SK-N-SH (cell line): ENCODE results near the gene DNAJC24. TPM values are rescaled to one million over a fixed set of nuclear protein-coding genes. Genes with fewer than 3 reads are reported as not detected.

ENCODE experiments used
- CTCF ChIA-PET: fragments of 300-600, 350-600 bp; formaldehyde crosslinking; extraction: SDS; loops from one replicate; lab custom pipeline; 2021; lab: Yijun Ruan, JAX
- POLR2A ChIA-PET: fragments of 350-600 bp; sonication (Branson Sonifier 250); formaldehyde crosslinking; extraction: SDS; loops from one replicate; lab custom pipeline; 2020; ENCODE audit warnings: antibody characterized with exemption, inconsistent platforms; lab: Yijun Ruan, JAX
- DNase-seq: peaks from one replicate; pipeline ENCODE4 v3.0.0; 2012
- H2AFZ ChIP-seq: fragments of 200-600 bp; sonication (generic); 2 replicates; pipeline ENCODE4 v1.8.1; 2016; ENCODE audit warnings: antibody characterized with exemption, mild to moderate bottlenecking, low read depth
- H3F3A ChIP-seq: fragments of 200-600 bp; sonication (generic); replicated peaks from 2 replicates; pipeline ENCODE3; 2016; ENCODE audit warnings: antibody characterized with exemption, mild to moderate bottlenecking; ENCODE audit not compliant: insufficient read depth
- H3K27ac ChIP-seq, 2 experiments: fragments of 200-500 bp in 1 of 2; fragments of 200-600 bp in 1 of 2; sonication (Bioruptor generic) in 1 of 2; sonication (generic), shearing (Covaris generic) in 1 of 2; 2 replicates each; pipeline versions ENCODE4 v1.5.1 to v1.6.1; 2014 to 2016; ENCODE audit warnings: low read depth in 2 of 2, inconsistent platforms in 1 of 2, low read length in 1 of 2, mild to moderate bottlenecking in 1 of 2, mixed read lengths in 1 of 2
- H3K27me3 ChIP-seq: fragments of 200-600 bp; sonication (generic), shearing (Covaris generic); 2 replicates; pipeline ENCODE4 v1.6.1; 2016; ENCODE audit warnings: mixed run types; ENCODE audit not compliant: insufficient read depth
- H3K36me3 ChIP-seq, 2 experiments: fragments of 200-500 bp in 1 of 2; fragments of 200-600 bp in 1 of 2; sonication (Bioruptor generic) in 1 of 2; sonication (generic) in 1 of 2; replicated peaks in 1 of 2; 2 replicates each; pipeline versions ENCODE3 to v1.5.1; 2014 to 2016; ENCODE audit warnings: low read length in 1 of 2, mild to moderate bottlenecking in 1 of 2; ENCODE audit not compliant: insufficient read depth in 2 of 2, control insufficient read depth in 1 of 2
- H3K4me1 ChIP-seq, 2 experiments: fragments of 200-500 bp in 1 of 2; fragments of 200-600 bp in 1 of 2; sonication (Bioruptor generic) in 1 of 2; sonication (generic), shearing (Covaris generic) in 1 of 2; 2 replicates each; pipeline versions ENCODE4 v1.5.1 to v1.6.1; 2014 to 2016; ENCODE audit warnings: low read depth in 1 of 2, low read length in 1 of 2, mixed run types in 1 of 2; ENCODE audit not compliant: insufficient read depth in 2 of 2, control insufficient read depth in 1 of 2
- H3K4me2 ChIP-seq: fragments of 200-600 bp; sonication (generic), shearing (Covaris generic); 2 replicates; pipeline ENCODE4 v1.6.1; 2017; ENCODE audit warnings: mixed run types
- H3K4me3 ChIP-seq, 2 experiments: fragments of 200-500 bp in 1 of 2; fragments of 200-600 bp in 1 of 2; sonication (Bioruptor generic) in 1 of 2; sonication (generic), shearing (Covaris generic) in 1 of 2; 2 replicates each; pipeline versions ENCODE4 v1.5.1 to v1.8.1; 2014 to 2016; ENCODE audit warnings: low read depth in 2 of 2, inconsistent platforms in 1 of 2, low read length in 1 of 2, mild to moderate bottlenecking in 1 of 2, mixed read lengths in 1 of 2, moderate library complexity in 1 of 2
- H3K79me2 ChIP-seq: fragments of 200-600 bp; sonication (generic); 2 replicates; pipeline ENCODE4 v1.8.1; 2017; ENCODE audit warnings: mild to moderate bottlenecking; ENCODE audit not compliant: insufficient read depth
- H3K9ac ChIP-seq: fragments of 200-600 bp; sonication (generic); 2 replicates; pipeline ENCODE4 v1.6.1; 2017; ENCODE audit warnings: mixed run types
- H3K9me2 ChIP-seq: fragments of 200-600 bp; sonication (generic); 2 replicates; pipeline ENCODE4 v1.6.1; 2017; ENCODE audit warnings: mixed run types
- H3K9me3 ChIP-seq: fragments of 200-600 bp; sonication (generic); 2 replicates; pipeline ENCODE4 v1.6.1; 2017; ENCODE audit warnings: mixed run types, mild to moderate bottlenecking, moderate library complexity
- H4K20me1 ChIP-seq: fragments of 200-600 bp; sonication (generic); 2 replicates; pipeline ENCODE4 v1.6.1; 2017; ENCODE audit warnings: mild to moderate bottlenecking, mixed run types; ENCODE audit not compliant: insufficient read depth
- CHD2 ChIP-seq: fragments of 150-350 bp; IDR thresholded peaks from 2 replicates; pipeline ENCODE4 v1.6.1; 2018; ENCODE audit warnings: low read length; ENCODE audit not compliant: partially characterized antibody
- CTCF ChIP-seq: fragments of 200-600 bp; sonication (generic); IDR thresholded peaks from 2 replicates; pipeline ENCODE4 v1.6.1; 2017; ENCODE audit warnings: antibody characterized with exemption, mild to moderate bottlenecking, moderate library complexity
- EZH2phosphoT487 ChIP-seq: fragments of 200-600 bp; sonication (generic); IDR thresholded peaks from 2 replicates; pipeline ENCODE4 v1.6.1; 2017; ENCODE audit warnings: low read depth, mixed run types, mild to moderate bottlenecking, antibody characterized with exemption, moderate library complexity, borderline replicate concordance
- FOSL2 ChIP-seq: IDR thresholded peaks from 2 replicates; pipeline ENCODE4 v1.4.0; 2012; ENCODE audit warnings: low read depth, mild to moderate bottlenecking, moderate library complexity, borderline replicate concordance
- FOXM1 ChIP-seq: IDR thresholded peaks from 2 replicates; pipeline ENCODE4 v1.4.0; 2012; ENCODE audit warnings: low read depth, mild to moderate bottlenecking
- GABPA ChIP-seq: IDR thresholded peaks from 2 replicates; pipeline ENCODE4 v1.4.0; 2012; ENCODE audit warnings: low read depth, mild to moderate bottlenecking
- JUND ChIP-seq: IDR thresholded peaks from 2 replicates; pipeline ENCODE4 v1.4.0; 2012
- MEF2A ChIP-seq: IDR thresholded peaks from 2 replicates; pipeline ENCODE4 v1.4.0; 2012; ENCODE audit warnings: low read depth, borderline replicate concordance
- MXI1 ChIP-seq: IDR thresholded peaks from 2 replicates; pipeline ENCODE4 v1.6.1; 2012; ENCODE audit warnings: mild to moderate bottlenecking, low read depth, low read length, improper control_type of control experiment
- NFIC ChIP-seq: IDR thresholded peaks from 2 replicates; pipeline ENCODE4 v1.4.0; 2012; ENCODE audit warnings: borderline replicate concordance
- NRF1 ChIP-seq: IDR thresholded peaks from 2 replicates; pipeline ENCODE4 v1.6.1; 2012; ENCODE audit warnings: low read depth, mild to moderate bottlenecking, low read length
- RAD21 ChIP-seq: IDR thresholded peaks from 2 replicates; pipeline ENCODE4 v1.6.1; 2012; ENCODE audit warnings: mild to moderate bottlenecking, low read length
- RCOR1 ChIP-seq: fragments of 150-350 bp; IDR thresholded peaks from 2 replicates; pipeline ENCODE4 v1.6.1; 2017; ENCODE audit warnings: antibody characterized with exemption, low read length
- REST ChIP-seq: IDR thresholded peaks from 2 replicates; pipeline ENCODE4 v1.6.1; 2012; ENCODE audit warnings: mild to moderate bottlenecking, low read depth, low read length, moderate library complexity
- SIN3A ChIP-seq: IDR thresholded peaks from 2 replicates; pipeline ENCODE4 v1.6.1; 2012; ENCODE audit warnings: low read depth, mild to moderate bottlenecking, low read length, moderate library complexity, borderline replicate concordance
- SMC3 ChIP-seq: IDR thresholded peaks from 2 replicates; pipeline ENCODE4 v1.6.1; 2012; ENCODE audit warnings: low read depth, low read length, improper control_type of control experiment
- TAF1 ChIP-seq: IDR thresholded peaks from 2 replicates; pipeline ENCODE4 v1.6.1; 2012; ENCODE audit warnings: low read depth, mild to moderate bottlenecking, low read length, moderate library complexity, borderline replicate concordance
- USF2 ChIP-seq: fragments of 150-350 bp; IDR thresholded peaks from 2 replicates; pipeline ENCODE4 v1.6.1; 2017; ENCODE audit warnings: antibody characterized with exemption, low read length, low read depth, borderline replicate concordance
- WGBS: methylation state at CpG from one replicate; pipeline ENCODE4 v1.1.6; 2017; ENCODE audit warnings: low lambda C conversion rate; 5-methylcytosine and 5-hydroxymethylcytosine counted together
- polyA plus RNA-seq, 3 experiments: library from polyadenylated mRNA; depleted of rRNA; stranded (reverse); fragments of >200 nt; gene quantifications; 2 replicates each; pipeline ENCODE4 v1.2.3, GENCODE V29; 2012

The DNAJC24 gene
- polyA plus RNA-seq, 1 of the 3 experiments (the other 2 are of a cell fraction): 6.2 TPM

- TF ChIP-seq FOSL2: no peak
- no peak for TF ChIP-seq SIN3A
- TF ChIP-seq RAD21: peak; percentile 82
- no peak for TF ChIP-seq REST
- TF ChIP-seq CTCF: peak; percentile 79
- TF ChIP-seq SMC3: peak; percentile 58
- TF ChIP-seq CHD2: no peak
- Histone ChIP-seq H3K9me2 (no peaks in the 10 kb centered on the region), H3K4me2 (no peak overlapping the region), H2AFZ (no peak overlapping the region), H3K4me3 (peak overlapping the region in 1 of 2 experiments; percentile 10; a peak in 1 of 4 replicates), H3K36me3 (no peaks in the 10 kb centered on the region), H3K9ac (no peak overlapping the region), H3K27me3 (no peaks in the 10 kb centered on the region), H3K9me3 (no peaks in the 10 kb centered on the region), H4K20me1 (no peaks in the 10 kb centered on the region), H3F3A (peaks cover 4% of the 10 kb centered on the region), H3K4me1 (no peaks in the 10 kb centered on the region), H3K27ac (no peak overlapping the region), H3K79me2 (no peaks in the 10 kb centered on the region)
- CTCF ChIA-PET: interaction anchor here (0.5 to 4.8 kb wide), 15 partner anchors 10 to 779 kb away, joined by 3 to 40 read pairs (median 3); no protein-coding TSS in a partner anchor
- DNase-seq: peak; percentile 25
- WGBS: 52% methylated on average over 5 of the region's 5 CpGs
- POLR2A ChIA-PET: no interaction called here
Observed at GRCh38 chr11:31397239-31397834, 27.7 kb downstream of the DNAJC24 start.

GRCh38 chr11:31404614-31405013, 35.0 kb downstream of the DNAJC24 start:
- H3K9me3 ChIP-seq: no peaks in the 10 kb centered on the region
- peaks cover 0 to 8% of the 10 kb centered on the region in 2 experiments; a peak in 1 of 4 replicates for H3K4me1 ChIP-seq
- TF ChIP-seq NRF1 (no peak), GABPA (no peak), EZH2phosphoT487 (no peak), MXI1 (no peak), USF2 (no peak), JUND (no peak), FOXM1 (no peak), TAF1 (no peak), MEF2A (no peak), REST (no peak), NFIC (no peak), RCOR1 (no peak)

More at GRCh38 chr11:31404614-31405013, 35.0 kb downstream of the DNAJC24 start:
- POLR2A ChIA-PET: no interaction called here
- Histone ChIP-seq H3K9ac (no peak overlapping the region), H4K20me1 (no peaks in the 10 kb centered on the region), H3K27me3 (no peaks in the 10 kb centered on the region), H3K27ac (no peak overlapping the region), H3K4me3 (no peak overlapping the region), H3F3A (no peaks in the 10 kb centered on the region), H3K36me3 (no peaks in the 10 kb centered on the region), H2AFZ (no peak overlapping the region), H3K9me2 (no peaks in the 10 kb centered on the region), H3K79me2 (no peaks in the 10 kb centered on the region), H3K4me2 (no peak overlapping the region)
- no peak for DNase-seq
- CTCF ChIA-PET: interaction anchor here (1.7 to 2.4 kb wide), 2 partner anchors 10 to 467 kb away, joined by 4 to 7 read pairs; no protein-coding TSS in a partner anchor
